Measurements from ENCODE around the gene CRISPLD2.

CRISPLD2 gene

GRCh38 chr16:84785843-84786581, 33.8 kb upstream of the CRISPLD2 start:
- Histone ChIP-seq H3K9me3 (ENCODE audit: control insufficient read depth in 1 of 2, low read length in 2 of 2) (no peaks in the 10 kb centered on the region), H3K36me3 (ENCODE audit: control insufficient read depth in 1 of 2, insufficient read depth in 2 of 2, low read length in 2 of 2) (no peaks in the 10 kb centered on the region), H3K4me1 (ENCODE audit: control insufficient read depth in 1 of 2, insufficient read depth in 2 of 2, low read length in 2 of 2) (peaks cover 25 to 30% of the 10 kb centered on the region in 2 donors), H3K27ac (ENCODE audit: low read depth, low read length) (no peak overlapping the region), H3K27me3 (ENCODE audit: control insufficient read depth in 1 of 2, insufficient read depth in 2 of 2, low read length in 2 of 2) (no peaks in the 10 kb centered on the region), H3K4me3 (ENCODE audit: low read depth in 1 of 2, low read length in 2 of 2) (peak overlapping the region in 1 of 2 donors; percentile 16), H3K9ac (ENCODE audit: low read depth in 1 of 2, low read length in 2 of 2) (peak overlapping the region in 1 of 2 donors; percentile 6)

GRCh38 chr16:84786605-84787262, 33.1 kb upstream of the CRISPLD2 start:
- H3K4me1 ChIP-seq (ENCODE audit: control insufficient read depth in 1 of 2, insufficient read depth in 2 of 2, low read length in 2 of 2), result peaks cover 32 to 33% of the 10 kb centered on the region in 2 donors
- H3K36me3 ChIP-seq (ENCODE audit: control insufficient read depth in 1 of 2, insufficient read depth in 2 of 2, low read length in 2 of 2), result no peaks in the 10 kb centered on the region
- no peak overlapping the region for H3K27ac ChIP-seq (ENCODE audit: low read depth, low read length)
- no peak overlapping the region for H3K4me3 ChIP-seq (ENCODE audit: low read depth in 1 of 2, low read length in 2 of 2)
- no peaks in the 10 kb centered on the region for H3K27me3 ChIP-seq (ENCODE audit: control insufficient read depth in 1 of 2, insufficient read depth in 2 of 2, low read length in 2 of 2)
- peak overlapping the region in 1 of 2 donors; percentile 6 for H3K9ac ChIP-seq (ENCODE audit: low read depth in 1 of 2, low read length in 2 of 2)
- H3K9me3 ChIP-seq (ENCODE audit: control insufficient read depth in 1 of 2, low read length in 2 of 2), result no peaks in the 10 kb centered on the region

GRCh38 chr16:84787263-84787622, 32.5 kb upstream of the CRISPLD2 start:
- Histone ChIP-seq H3K27ac (ENCODE audit: low read depth, low read length) (no peak overlapping the region), H3K27me3 (ENCODE audit: control insufficient read depth in 1 of 2, insufficient read depth in 2 of 2, low read length in 2 of 2) (no peaks in the 10 kb centered on the region)

GRCh38 chr16:84788920-84789391, 30.8 kb upstream of the CRISPLD2 start:
- no peak overlapping the region for H3K9ac ChIP-seq (ENCODE audit: low read depth in 1 of 2, low read length in 2 of 2)
- H3K9me3 ChIP-seq (ENCODE audit: control insufficient read depth in 1 of 2, low read length in 2 of 2), result no peaks in the 10 kb centered on the region
- no peaks in the 10 kb centered on the region for H3K36me3 ChIP-seq (ENCODE audit: control insufficient read depth in 1 of 2, insufficient read depth in 2 of 2, low read length in 2 of 2)
- H3K27me3 ChIP-seq (ENCODE audit: control insufficient read depth in 1 of 2, insufficient read depth in 2 of 2, low read length in 2 of 2), result no peaks in the 10 kb centered on the region
- H3K4me3 ChIP-seq (ENCODE audit: low read depth in 1 of 2, low read length in 2 of 2), result no peak overlapping the region
- H3K4me1 ChIP-seq (ENCODE audit: control insufficient read depth in 1 of 2, insufficient read depth in 2 of 2, low read length in 2 of 2), result peaks cover 33% of the 10 kb centered on the region in 2 donors
- H3K27ac ChIP-seq (ENCODE audit: low read depth, low read length), result no peak overlapping the region

More at GRCh38 chr16:84787263-84787622, 32.5 kb upstream of the CRISPLD2 start:
- Histone ChIP-seq H3K9me3 (ENCODE audit: control insufficient read depth in 1 of 2, low read length in 2 of 2) (no peaks in the 10 kb centered on the region), H3K9ac (ENCODE audit: low read depth in 1 of 2, low read length in 2 of 2) (peak overlapping the region in 1 of 2 donors; percentile 1), H3K36me3 (ENCODE audit: control insufficient read depth in 1 of 2, insufficient read depth in 2 of 2, low read length in 2 of 2) (no peaks in the 10 kb centered on the region), H3K4me1 (ENCODE audit: control insufficient read depth in 1 of 2, insufficient read depth in 2 of 2, low read length in 2 of 2) (peaks cover 33% of the 10 kb centered on the region in 2 donors), H3K4me3 (ENCODE audit: low read depth in 1 of 2, low read length in 2 of 2) (no peak overlapping the region)

- H3K27me3 ChIP-seq (ENCODE audit: control insufficient read depth in 1 of 2, insufficient read depth in 2 of 2, low read length in 2 of 2), result no peaks in the 10 kb centered on the region
These were observed 30.4 kb upstream of the CRISPLD2 start for GRCh38 chr16:84789431-84789830.

GRCh38 chr16:84790301-84790700, 29.5 kb upstream of the CRISPLD2 start:
- Histone ChIP-seq H3K27ac (ENCODE audit: low read depth, low read length) (no peak overlapping the region), H3K36me3 (ENCODE audit: control insufficient read depth in 1 of 2, insufficient read depth in 2 of 2, low read length in 2 of 2) (no peaks in the 10 kb centered on the region), H3K9me3 (ENCODE audit: control insufficient read depth in 1 of 2, low read length in 2 of 2) (no peaks in the 10 kb centered on the region), H3K9ac (ENCODE audit: low read depth in 1 of 2, low read length in 2 of 2) (no peak overlapping the region), H3K4me1 (ENCODE audit: control insufficient read depth in 1 of 2, insufficient read depth in 2 of 2, low read length in 2 of 2) (peaks cover 33 to 38% of the 10 kb centered on the region in 2 donors), H3K4me3 (ENCODE audit: low read depth in 1 of 2, low read length in 2 of 2) (no peak overlapping the region), H3K27me3 (ENCODE audit: control insufficient read depth in 1 of 2, insufficient read depth in 2 of 2, low read length in 2 of 2) (no peaks in the 10 kb centered on the region)

More at GRCh38 chr16:84789431-84789830, 30.4 kb upstream of the CRISPLD2 start:
- Histone ChIP-seq H3K27ac (ENCODE audit: low read depth, low read length) (no peak overlapping the region), H3K4me3 (ENCODE audit: low read depth in 1 of 2, low read length in 2 of 2) (no peak overlapping the region), H3K4me1 (ENCODE audit: control insufficient read depth in 1 of 2, insufficient read depth in 2 of 2, low read length in 2 of 2) (peaks cover 33 to 35% of the 10 kb centered on the region in 2 donors), H3K36me3 (ENCODE audit: control insufficient read depth in 1 of 2, insufficient read depth in 2 of 2, low read length in 2 of 2) (no peaks in the 10 kb centered on the region), H3K9ac (ENCODE audit: low read depth in 1 of 2, low read length in 2 of 2) (no peak overlapping the region), H3K9me3 (ENCODE audit: control insufficient read depth in 1 of 2, low read length in 2 of 2) (no peaks in the 10 kb centered on the region)

DNA sequence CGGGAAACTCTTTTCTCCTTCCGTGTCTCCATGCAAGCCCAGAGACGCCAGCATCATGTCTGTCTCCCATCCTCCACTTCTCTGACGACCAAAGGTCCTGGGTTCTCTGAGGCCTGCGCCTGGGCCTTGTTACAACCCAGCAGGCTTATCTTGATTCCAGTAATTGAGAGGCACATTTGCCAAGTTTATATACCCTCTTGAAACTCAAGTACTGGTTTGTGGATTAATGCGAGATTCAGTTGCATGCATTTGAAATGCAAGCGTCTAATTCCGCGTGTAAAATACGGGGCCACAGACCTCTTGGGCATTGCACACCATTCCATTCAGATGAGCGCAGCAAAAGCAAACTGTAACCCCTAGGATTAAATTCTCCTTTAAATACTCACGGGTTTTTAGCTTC, 28.7 kb upstream of the CRISPLD2 start:
- H3K4me1 ChIP-seq (ENCODE audit: control insufficient read depth in 1 of 2, insufficient read depth in 2 of 2, low read length in 2 of 2), result peaks cover 27 to 32% of the 10 kb centered on the region in 2 donors
- H3K4me3 ChIP-seq (ENCODE audit: low read depth in 1 of 2, low read length in 2 of 2), result peak overlapping the region in 1 of 2 donors; percentile 11
- H3K9me3 ChIP-seq (ENCODE audit: control insufficient read depth in 1 of 2, low read length in 2 of 2), result no peaks in the 10 kb centered on the region
- H3K27me3 ChIP-seq (ENCODE audit: control insufficient read depth in 1 of 2, insufficient read depth in 2 of 2, low read length in 2 of 2), result no peaks in the 10 kb centered on the region
- H3K27ac ChIP-seq (ENCODE audit: low read depth, low read length), result no peak overlapping the region
- H3K9ac ChIP-seq (ENCODE audit: low read depth in 1 of 2, low read length in 2 of 2), result no peak overlapping the region
- no peaks in the 10 kb centered on the region for H3K36me3 ChIP-seq (ENCODE audit: control insufficient read depth in 1 of 2, insufficient read depth in 2 of 2, low read length in 2 of 2)

GRCh38 chr16:84791501-84791900, 28.3 kb upstream of the CRISPLD2 start:
- no peak overlapping the region for H3K27ac ChIP-seq (ENCODE audit: low read depth, low read length)

DNA sequence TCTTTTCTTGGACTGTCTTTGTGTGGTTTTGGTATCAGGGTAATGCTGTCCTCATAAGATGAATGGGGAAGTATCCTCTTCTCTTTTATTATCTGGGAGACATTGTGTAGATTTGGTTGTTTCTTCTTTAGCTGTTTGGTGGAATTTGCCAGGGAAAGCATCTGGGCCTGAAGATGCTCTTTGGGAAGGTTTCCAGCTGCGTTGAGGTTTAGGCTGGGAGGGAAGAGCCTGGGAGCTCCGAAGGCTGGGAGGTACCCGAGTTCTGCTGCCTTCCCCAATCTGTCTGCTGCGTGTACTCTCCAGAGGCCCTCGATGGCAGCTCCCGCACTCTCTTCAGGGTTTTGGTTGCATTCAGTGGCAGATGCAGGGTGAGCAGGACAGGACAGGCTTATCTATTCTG, 25.6 kb upstream of the CRISPLD2 start:
- H3K4me3 ChIP-seq (ENCODE audit: low read depth in 1 of 2, low read length in 2 of 2), result no peak overlapping the region
- H3K4me1 ChIP-seq (ENCODE audit: control insufficient read depth in 1 of 2, insufficient read depth in 2 of 2, low read length in 2 of 2), result peaks cover 12 to 20% of the 10 kb centered on the region in 2 donors
- H3K27me3 ChIP-seq (ENCODE audit: control insufficient read depth in 1 of 2, insufficient read depth in 2 of 2, low read length in 2 of 2), result no peaks in the 10 kb centered on the region
- H3K36me3 ChIP-seq (ENCODE audit: control insufficient read depth in 1 of 2, insufficient read depth in 2 of 2, low read length in 2 of 2), result no peaks in the 10 kb centered on the region
- H3K9ac ChIP-seq (ENCODE audit: low read depth in 1 of 2, low read length in 2 of 2), result no peak overlapping the region
- no peaks in the 10 kb centered on the region for H3K9me3 ChIP-seq (ENCODE audit: control insufficient read depth in 1 of 2, low read length in 2 of 2)
- H3K27ac ChIP-seq (ENCODE audit: low read depth, low read length), result peak overlapping the region; percentile 67

More at GRCh38 chr16:84791501-84791900, 28.3 kb upstream of the CRISPLD2 start:
- H3K27me3 ChIP-seq (ENCODE audit: control insufficient read depth in 1 of 2, insufficient read depth in 2 of 2, low read length in 2 of 2), result no peaks in the 10 kb centered on the region
- no peak overlapping the region for H3K4me3 ChIP-seq (ENCODE audit: low read depth in 1 of 2, low read length in 2 of 2)
- no peak overlapping the region for H3K9ac ChIP-seq (ENCODE audit: low read depth in 1 of 2, low read length in 2 of 2)
- H3K36me3 ChIP-seq (ENCODE audit: control insufficient read depth in 1 of 2, insufficient read depth in 2 of 2, low read length in 2 of 2), result no peaks in the 10 kb centered on the region
- peaks cover 23 to 28% of the 10 kb centered on the region in 2 donors for H3K4me1 ChIP-seq (ENCODE audit: control insufficient read depth in 1 of 2, insufficient read depth in 2 of 2, low read length in 2 of 2)
- H3K9me3 ChIP-seq (ENCODE audit: control insufficient read depth in 1 of 2, low read length in 2 of 2), result no peaks in the 10 kb centered on the region

DNA sequence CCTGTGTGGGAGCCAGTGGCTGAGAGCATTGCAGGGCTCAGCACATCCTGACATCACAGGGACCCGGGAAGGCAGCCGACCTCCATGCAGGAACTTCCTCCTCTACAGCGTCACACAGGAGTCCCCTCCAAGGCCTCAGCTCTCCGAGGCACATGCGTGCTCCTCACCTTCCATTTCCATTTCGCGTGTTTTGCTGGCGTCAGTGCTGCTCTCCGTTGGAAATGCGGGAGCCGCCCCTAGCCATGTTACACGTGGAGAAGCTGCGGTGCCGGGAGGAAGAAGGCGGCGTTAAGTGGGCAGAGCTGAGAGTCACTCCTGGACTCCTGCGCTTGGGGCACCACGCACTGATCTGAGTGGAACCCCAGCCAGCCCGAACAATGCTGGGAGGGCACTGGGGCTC, 25.2 kb upstream of the CRISPLD2 start:
- Histone ChIP-seq H3K4me3 (ENCODE audit: low read depth in 1 of 2, low read length in 2 of 2) (no peak overlapping the region), H3K9ac (ENCODE audit: low read depth in 1 of 2, low read length in 2 of 2) (no peak overlapping the region), H3K4me1 (ENCODE audit: control insufficient read depth in 1 of 2, insufficient read depth in 2 of 2, low read length in 2 of 2) (peaks cover 12 to 20% of the 10 kb centered on the region in 2 donors), H3K36me3 (ENCODE audit: control insufficient read depth in 1 of 2, insufficient read depth in 2 of 2, low read length in 2 of 2) (no peaks in the 10 kb centered on the region), H3K27ac (ENCODE audit: low read depth, low read length) (peak overlapping the region; percentile 67), H3K27me3 (ENCODE audit: control insufficient read depth in 1 of 2, insufficient read depth in 2 of 2, low read length in 2 of 2) (no peaks in the 10 kb centered on the region), H3K9me3 (ENCODE audit: control insufficient read depth in 1 of 2, low read length in 2 of 2) (no peaks in the 10 kb centered on the region)

Measured in duodenal mucosa (tissue), 2 donors.